Right lung (tissue), 10 donors: ENCODE measurements around the gene INPP5D. TPM values are rescaled to one million over a fixed set of nuclear protein-coding genes. Genes with fewer than 3 reads are reported as not detected.
"Not testable (repeated sequence)": the region's sequence is repeated elsewhere in the genome, so short reads cannot be mapped to it uniquely, and the experiment has no call there.

Experiments used
- DNase-seq, 2 donors: peaks; one replicate each; pipeline ENCODE4 v3.0.0-alpha.2; 2013
- long read RNA-seq, 8 donors: transcript quantifications; one replicate each; lab custom pipeline, GENCODE V29; 2026
- polyA plus RNA-seq, 5 donors: library from polyadenylated mRNA; unstranded; fragments of 120-200 nt; gene quantifications; one replicate each; pipeline versions ENCODE4 v1.2.1 to v1.2.3, GENCODE V29; 2013; ENCODE audit warnings: inconsistent platforms in 1 of 5, low replicate concordance in 1 of 5; ENCODE audit not compliant: insufficient read length in 5 of 5, insufficient read depth in 1 of 5

INPP5D gene
- 10 to 100 TPM in 4 of 5 donors, 1 to 10 TPM in 1; 8.4 to 14.6 (median 12.8) TPM for polyA plus RNA-seq
- long read RNA-seq, donor 1, result 0 reads
- long read RNA-seq, donor 2, result 0 reads
- long read RNA-seq, donor 3, partial matches to known transcripts, result 0 of 1 reads
- long read RNA-seq, donor 3, other reads (novel, unspliced or antisense), result 0 of 1 reads
- long read RNA-seq, donor 4, result 0 reads
- long read RNA-seq, donor 5, full-length matches to known transcripts, result 1 of 1 reads
- long read RNA-seq, donor 5, partial matches to known transcripts, result 0 of 1 reads
- long read RNA-seq, donor 5, other reads (novel, unspliced or antisense), result 0 of 1 reads
- long read RNA-seq, donor 6, full-length matches to known transcripts, result 3 of 3 reads
- long read RNA-seq, donor 6, partial matches to known transcripts, result 0 of 3 reads
- long read RNA-seq, donor 6, other reads (novel, unspliced or antisense), result 0 of 3 reads
- long read RNA-seq, donor 7, result 0 reads
- long read RNA-seq, donor 8, partial matches to known transcripts, result 0 of 1 reads
- long read RNA-seq, donor 8, other reads (novel, unspliced or antisense), result 0 of 1 reads

- no peak for DNase-seq
Measured at GRCh38 chr2:233059797-233060500, at the start of gene INPP5D. Gene INPP5D, plus strand, starts transcription at chr2:233060342. Its CDS starts 137 bp downstream, at chr2:233060479.

GRCh38 chr2:233010569-233011267 lies 49.4 kb upstream of the INPP5D start:
- no peak for DNase-seq

- DNase-seq, result no peak
Measured at GRCh38 chr2:233011268-233011650, 48.9 kb upstream of the INPP5D start.

GRCh38 chr2:233011702-233012131 lies 48.4 kb upstream of the INPP5D start:
- DNase-seq, result no peak

- DNase-seq, result no peak
Measured at GRCh38 chr2:233012301-233012971, 47.7 kb upstream of the INPP5D start.

- no peak for DNase-seq
Measured at GRCh38 chr2:233013027-233013461, 47.1 kb upstream of the INPP5D start, which contains the start of gene NGEF. Gene NGEF, minus strand, starts transcription at chr2:233013256. Its CDS starts 38,366 bp downstream, at chr2:232974890.

- no peak for DNase-seq
Measured at GRCh38 chr2:233013650-233014049, 46.5 kb upstream of the INPP5D start.

- DNase-seq, result no peak
Measured at GRCh38 chr2:233015019-233015645, 45.0 kb upstream of the INPP5D start.

GRCh38 chr2:233017947-233018346 lies 42.2 kb upstream of the INPP5D start:
- DNase-seq, result no peak

- not testable (repeated sequence) for DNase-seq
Measured at GRCh38 chr2:233019610-233020009, 40.5 kb upstream of the INPP5D start.

- no peak for DNase-seq
Measured at GRCh38 chr2:233020454-233020853, 39.7 kb upstream of the INPP5D start.

- DNase-seq, result no peak
Measured at GRCh38 chr2:233021771-233022170, 38.4 kb upstream of the INPP5D start.

GRCh38 chr2:233022561-233022960 lies 37.6 kb upstream of the INPP5D start:
- no peak for DNase-seq

- DNase-seq, result no peak
Measured at GRCh38 chr2:233023007-233023760, 37.0 kb upstream of the INPP5D start.

- DNase-seq, result no peak
Measured at GRCh38 chr2:233023761-233024410, 36.3 kb upstream of the INPP5D start.

GRCh38 chr2:233025706-233026105 lies 34.4 kb upstream of the INPP5D start:
- no peak for DNase-seq

GRCh38 chr2:233026198-233026813 lies 33.8 kb upstream of the INPP5D start:
- DNase-seq, result no peak

- no peak for DNase-seq
Measured at GRCh38 chr2:233029321-233029720, 30.8 kb upstream of the INPP5D start.
